GM18951 (cell line): ENCODE results near the gene GSTM5.

Source experiments
- POLR2A ChIP-seq: IDR thresholded peaks from 4 replicates; pipeline ENCODE4 v1.6.1; 2011; ENCODE audit warnings: mild to moderate bottlenecking; ENCODE audit not compliant: insufficient read length, insufficient read depth; ENCODE audit errors: extremely low read depth
- in situ Hi-C: fragments of 300-500 bp; cut with MboI; formaldehyde crosslinking; loops from one replicate; pipeline ENCODE4 v1.12.0; 2022; ENCODE audit warnings: low sequenced_read_pairs, mixed read lengths, inconsistent platforms; ENCODE audit not compliant: unreplicated experiment

The GSTM5 gene

GRCh38 chr1:109756848-109757521, 44.9 kb downstream of the GSTM5 start:
- in situ Hi-C loops, result no loop called here
- TF ChIP-seq POLR2A, result no peak

GRCh38 chr1:109757936-109758786, 46.1 kb downstream of the GSTM5 start:
- no peak for TF ChIP-seq POLR2A
- in situ Hi-C loops, result no loop called here

- in situ Hi-C loops, result no loop called here
- TF ChIP-seq POLR2A, result no peak
These were observed 47.7 kb downstream of the GSTM5 start for GRCh38 chr1:109759513-109760334.

GRCh38 chr1:109760581-109761226, 48.7 kb downstream of the GSTM5 start:
- no peak for TF ChIP-seq POLR2A
- in situ Hi-C loops, result no loop called here

GRCh38 chr1:109761227-109762038, 49.4 kb downstream of the GSTM5 start:
- no peak for TF ChIP-seq POLR2A
- in situ Hi-C loops, result no loop called here

- TF ChIP-seq POLR2A, result no peak
- in situ Hi-C loops, result no loop called here
These were observed 50.1 kb downstream of the GSTM5 start for GRCh38 chr1:109762039-109762585.

GRCh38 chr1:109762821-109763645, 51.0 kb downstream of the GSTM5 start:
- in situ Hi-C loops, result no loop called here

GRCh38 chr1:109763646-109764415, 51.8 kb downstream of the GSTM5 start, which contains the start of gene EPS8L3:
Gene EPS8L3 (minus strand): TSS chr1:109763923. CDS start chr1:109761749, 2,174 bp downstream.
- TF ChIP-seq POLR2A, result no peak

More at GRCh38 chr1:109762821-109763645, 51.0 kb downstream of the GSTM5 start:
- TF ChIP-seq POLR2A, result no peak

GRCh38 chr1:109764561-109765482, 52.8 kb downstream of the GSTM5 start:
- no peak for TF ChIP-seq POLR2A
- in situ Hi-C loops, result no loop called here

More at GRCh38 chr1:109763646-109764415, 51.8 kb downstream of the GSTM5 start, which contains the start of gene EPS8L3:
- in situ Hi-C loops, result no loop called here
